Measurements from ENCODE around the gene MFGE8.

- TF ChIP-seq POLR2A (IDR thresholded peaks at IDR 0.05) = no peak
- TF ChIP-seq, protein P1, sequence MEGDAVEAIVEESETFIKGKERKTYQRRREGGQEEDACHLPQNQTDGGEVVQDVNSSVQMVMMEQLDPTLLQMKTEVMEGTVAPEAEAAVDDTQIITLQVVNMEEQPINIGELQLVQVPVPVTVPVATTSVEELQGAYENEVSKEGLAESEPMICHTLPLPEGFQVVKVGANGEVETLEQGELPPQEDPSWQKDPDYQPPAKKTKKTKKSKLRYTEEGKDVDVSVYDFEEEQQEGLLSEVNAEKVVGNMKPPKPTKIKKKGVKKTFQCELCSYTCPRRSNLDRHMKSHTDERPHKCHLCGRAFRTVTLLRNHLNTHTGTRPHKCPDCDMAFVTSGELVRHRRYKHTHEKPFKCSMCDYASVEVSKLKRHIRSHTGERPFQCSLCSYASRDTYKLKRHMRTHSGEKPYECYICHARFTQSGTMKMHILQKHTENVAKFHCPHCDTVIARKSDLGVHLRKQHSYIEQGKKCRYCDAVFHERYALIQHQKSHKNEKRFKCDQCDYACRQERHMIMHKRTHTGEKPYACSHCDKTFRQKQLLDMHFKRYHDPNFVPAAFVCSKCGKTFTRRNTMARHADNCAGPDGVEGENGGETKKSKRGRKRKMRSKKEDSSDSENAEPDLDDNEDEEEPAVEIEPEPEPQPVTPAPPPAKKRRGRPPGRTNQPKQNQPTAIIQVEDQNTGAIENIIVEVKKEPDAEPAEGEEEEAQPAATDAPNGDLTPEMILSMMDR (IDR thresholded peaks at IDR 0.05) = no peak
Measured at GRCh38 chr15:88849376-88850072, 63.7 kb downstream of the MFGE8 start.

All from adrenal gland (tissue), 5 donors.